Activated CD8-positive, alpha-beta T cell treated with anti-CD3 and anti-CD28 coated beads for 36 hours (primary cell): Measurements from ENCODE around the gene AFAP1. TPM values are rescaled to one million over a fixed set of nuclear protein-coding genes. Genes with fewer than 3 reads are reported as not detected.

Experiments used
- ATAC-seq: fragments of 200-7000 bp; cut with Tn5 transposase; one replicate; pipeline ENCODE4 v1.10.0; 2021; ENCODE audit warnings: mild to moderate bottlenecking, moderate library complexity
- CTCF ChIA-PET: fragments of 350-600 bp; sonication (Branson Sonifier 250); formaldehyde crosslinking; loops from one replicate; lab custom pipeline; 2021; ENCODE audit warnings: antibody characterized with exemption; lab: Charles Lee
- POLR2A ChIA-PET: fragments of 350-600 bp; sonication (Branson Sonifier 250); formaldehyde crosslinking; loops from one replicate; lab custom pipeline; 2021; ENCODE audit warnings: antibody characterized with exemption; lab: Charles Lee
- DNase-seq: peaks from one replicate; pipeline ENCODE4 v3.0.0-alpha.2; 2020
- H3K27ac Mint-ChIP-seq: one replicate; pipeline ENCODE4 v1.8.0; 2021; ENCODE audit warnings: mild to moderate bottlenecking, mixed read lengths
- H3K27me3 Mint-ChIP-seq: one replicate; pipeline ENCODE4 v1.8.0; 2021; ENCODE audit warnings: mixed read lengths
- H3K36me3 Mint-ChIP-seq: one replicate; pipeline ENCODE4 v1.8.0; 2021; ENCODE audit warnings: low read depth, mixed read lengths
- H3K4me1 Mint-ChIP-seq: one replicate; pipeline ENCODE4 v1.8.0; 2021; ENCODE audit warnings: low read depth, mixed read lengths
- H3K4me3 Mint-ChIP-seq: one replicate; pipeline ENCODE4 v1.8.0; 2021; ENCODE audit warnings: mild to moderate bottlenecking, moderate library complexity, mixed read lengths
- H3K9me3 Mint-ChIP-seq: one replicate; pipeline ENCODE4 v1.8.0; 2021; ENCODE audit warnings: mixed read lengths
- CTCF ChIP-seq: fragments of 200-600 bp; IDR thresholded peaks from one replicate; pipeline ENCODE4 v1.8.0; 2022; ENCODE audit warnings: antibody characterized with exemption, mild to moderate bottlenecking
- intact Hi-C: fragments of 100-400 bp; cut with micrococcal nuclease; formaldehyde crosslinking; loops from one replicate; pipeline ENCODE4 v1.10.0; 2022
- total RNA-seq, 2 experiments: library from RNA; stranded (reverse); gene quantifications; one replicate each; pipeline ENCODE4 v1.2.3, GENCODE V29; 2021

Gene AFAP1
- total RNA-seq, 2 experiments from 2014 or later: 25.5 to 26.5 TPM

GRCh38 chr4:7767966-7768365 is 171.7 kb downstream of the AFAP1 start:
- peaks cover 25% of the 10 kb centered on the region for H3K4me1 Mint-ChIP-seq
- no peak overlapping the region for H3K27ac Mint-ChIP-seq
- intact Hi-C loops: no loop called here
- POLR2A ChIA-PET: interaction anchor here (3.0 kb wide), 1 partner anchor 11 kb away, joined by 9 read pairs; no protein-coding TSS in a partner anchor
- no peak for TF ChIP-seq CTCF
- H3K9me3 Mint-ChIP-seq: no peaks in the 10 kb centered on the region
- ATAC-seq (no peak), DNase-seq (no peak)
- CTCF ChIA-PET: interaction anchor here (1.1 to 6.6 kb wide), 2 partner anchors 8 to 35 kb away, joined by 3 to 33 read pairs; no protein-coding TSS in a partner anchor
- H3K36me3 Mint-ChIP-seq: peaks cover 2% of the 10 kb centered on the region
- no peak overlapping the region for H3K4me3 Mint-ChIP-seq
- H3K27me3 Mint-ChIP-seq: no peaks in the 10 kb centered on the region

- TF ChIP-seq CTCF: no peak
- H3K9me3 Mint-ChIP-seq: no peaks in the 10 kb centered on the region
- peaks cover 2% of the 10 kb centered on the region for H3K36me3 Mint-ChIP-seq
- DNase-seq: no peak
- H3K27me3 Mint-ChIP-seq: no peaks in the 10 kb centered on the region
- no peak for ATAC-seq
- POLR2A ChIA-PET: interaction anchor here (3.0 kb wide), 1 partner anchor 11 kb away, joined by 9 read pairs; no protein-coding TSS in a partner anchor
- no peak overlapping the region for H3K27ac Mint-ChIP-seq
- intact Hi-C loops: no loop called here
- CTCF ChIA-PET: interaction anchor here (6.6 kb wide), 1 partner anchor 35 kb away, joined by 33 read pairs; no protein-coding TSS in a partner anchor
- H3K4me3 Mint-ChIP-seq: no peak overlapping the region
- peaks cover 23% of the 10 kb centered on the region for H3K4me1 Mint-ChIP-seq
These were observed 172.1 kb downstream of the AFAP1 start for GRCh38 chr4:7767526-7767925.

GRCh38 chr4:7766661-7767345 is 172.9 kb downstream of the AFAP1 start:
- DNase-seq (no peak), ATAC-seq (no peak)
- no peaks in the 10 kb centered on the region for H3K36me3 Mint-ChIP-seq
- POLR2A ChIA-PET: no interaction called here
- H3K9me3 Mint-ChIP-seq: no peaks in the 10 kb centered on the region
- H3K4me1 Mint-ChIP-seq: peaks cover 21% of the 10 kb centered on the region
- no peak for TF ChIP-seq CTCF
- no peak overlapping the region for H3K27ac Mint-ChIP-seq
- CTCF ChIA-PET: interaction anchor here (6.6 kb wide), 1 partner anchor 36 kb away, joined by 33 read pairs; no protein-coding TSS in a partner anchor
- H3K27me3 Mint-ChIP-seq: no peaks in the 10 kb centered on the region
- H3K4me3 Mint-ChIP-seq: no peak overlapping the region
- intact Hi-C loops: no loop called here

- Mint-ChIP-seq H3K4me1 (peaks cover 21% of the 10 kb centered on the region), H3K27me3 (no peaks in the 10 kb centered on the region), H3K27ac (no peak overlapping the region), H3K9me3 (no peaks in the 10 kb centered on the region), H3K36me3 (peaks cover 2% of the 10 kb centered on the region), H3K4me3 (no peak overlapping the region)
- ATAC-seq (no peak), DNase-seq (no peak)
- intact Hi-C loops: no loop called here
- ChIA-PET POLR2A (no interaction called here), CTCF (interaction anchor here (6.6 kb wide), 1 partner anchor 37 kb away, joined by 33 read pairs; no protein-coding TSS in a partner anchor)
- TF ChIP-seq CTCF: no peak
These were observed 173.6 kb downstream of the AFAP1 start for GRCh38 chr4:7766086-7766485.

- DNase-seq (no peak), ATAC-seq (no peak)
- Mint-ChIP-seq H3K36me3 (peaks cover 2% of the 10 kb centered on the region), H3K4me1 (peaks cover 19% of the 10 kb centered on the region), H3K9me3 (no peaks in the 10 kb centered on the region), H3K4me3 (no peak overlapping the region), H3K27me3 (no peaks in the 10 kb centered on the region), H3K27ac (no peak overlapping the region)
- intact Hi-C loops: no loop called here
- ChIA-PET CTCF (interaction anchor here (6.6 kb wide), 1 partner anchor 37 kb away, joined by 33 read pairs; no protein-coding TSS in a partner anchor), POLR2A (no interaction called here)
- TF ChIP-seq CTCF: no peak
These were observed 174.0 kb downstream of the AFAP1 start for GRCh38 chr4:7765666-7766065.
